ENCODE data around the gene ANKRD44.
A peak's percentile ranks its signal among the peaks of the same experiment; 100 is the strongest.
"Not testable (repeated sequence)": the region's sequence is repeated elsewhere in the genome, so short reads cannot be mapped to it uniquely, and the experiment has no call there.

The ANKRD44 gene

DNA sequence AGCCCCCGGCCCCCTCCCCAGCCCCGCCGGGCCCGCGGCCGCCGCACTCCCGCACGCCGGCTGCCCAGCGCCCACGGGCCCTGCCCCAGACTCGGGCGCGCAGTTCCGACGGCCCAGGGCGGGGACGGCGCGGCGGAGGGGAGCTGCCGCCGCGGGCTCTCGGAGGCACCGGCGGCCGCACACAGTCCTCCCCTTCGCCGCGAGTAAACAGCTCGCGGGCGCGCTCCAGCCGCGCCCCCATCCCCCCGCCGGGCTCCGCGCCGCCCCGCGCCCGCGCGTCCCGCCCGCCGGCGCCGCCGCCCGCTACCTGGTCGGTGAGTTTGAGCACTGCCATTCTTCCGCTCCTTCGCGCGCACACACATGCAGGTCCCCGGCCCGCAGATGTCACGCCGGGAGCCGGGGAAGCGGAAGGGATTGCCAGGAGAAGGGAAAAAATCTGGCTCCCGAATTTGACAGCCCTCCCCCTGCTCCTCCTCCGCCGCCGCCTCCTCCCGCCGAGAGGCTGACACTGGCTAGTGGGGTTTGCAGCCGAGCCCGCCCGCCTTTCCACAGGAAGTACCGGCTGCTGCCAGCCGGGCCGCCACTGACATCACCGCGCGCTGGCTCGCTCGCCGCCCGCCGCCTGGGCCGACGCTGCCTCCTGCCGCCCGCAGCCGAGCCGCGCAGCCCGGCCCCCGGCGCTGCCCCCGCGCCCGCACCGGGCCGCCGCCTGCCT lies at the start of gene ANKRD44:
Gene ANKRD44 (minus strand): TSS at position 510 of the 715 bp plus-strand sequence. CDS start 176 bp downstream, at position 334.
- DNase-seq, result peak; percentile 78

DNA sequence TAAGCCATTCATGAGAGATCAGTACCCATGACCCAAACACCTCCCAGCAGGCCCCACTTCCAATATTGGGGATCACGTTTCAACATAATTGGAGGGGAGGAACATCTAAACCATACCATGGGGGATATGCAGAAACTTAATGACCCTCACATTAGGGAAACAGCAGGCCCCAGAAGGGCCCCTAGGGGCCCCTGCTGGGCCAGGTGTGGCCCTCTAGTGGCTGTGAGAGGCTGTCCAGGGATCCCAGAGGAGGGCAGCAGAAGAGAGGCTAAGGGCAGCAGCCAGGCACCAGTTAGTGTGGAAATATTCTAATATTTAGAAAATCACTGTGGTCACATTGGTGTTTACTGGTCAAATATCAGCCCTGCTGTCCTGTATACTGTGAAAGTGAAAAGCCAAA lies 49.3 kb upstream of the ANKRD44 start:
- no peak for DNase-seq

GRCh38 chr2:197358931-197359330 lies 48.4 kb upstream of the ANKRD44 start:
- DNase-seq, result no peak

GRCh38 chr2:197357986-197358385 lies 47.4 kb upstream of the ANKRD44 start:
- no peak for DNase-seq

DNA sequence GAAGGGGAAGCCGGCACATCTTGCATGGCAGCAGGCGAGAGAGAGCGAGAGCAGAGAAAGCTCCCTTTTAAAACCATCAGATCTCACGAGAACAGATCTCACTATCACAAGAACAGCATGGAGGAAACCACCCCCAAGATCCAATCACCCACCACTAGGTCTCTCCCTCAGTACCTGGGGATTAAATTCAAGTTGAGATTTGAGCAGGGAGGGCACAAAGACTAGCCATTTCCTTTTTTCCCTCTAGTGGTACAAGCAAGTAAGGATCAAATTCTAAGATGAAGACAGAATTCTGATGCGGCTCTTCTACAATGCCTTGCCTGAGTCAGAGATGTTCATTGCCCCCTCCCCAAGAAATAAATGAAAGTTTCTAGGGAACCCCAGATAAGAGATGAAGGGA lies 45.6 kb upstream of the ANKRD44 start:
- no peak for DNase-seq

DNA sequence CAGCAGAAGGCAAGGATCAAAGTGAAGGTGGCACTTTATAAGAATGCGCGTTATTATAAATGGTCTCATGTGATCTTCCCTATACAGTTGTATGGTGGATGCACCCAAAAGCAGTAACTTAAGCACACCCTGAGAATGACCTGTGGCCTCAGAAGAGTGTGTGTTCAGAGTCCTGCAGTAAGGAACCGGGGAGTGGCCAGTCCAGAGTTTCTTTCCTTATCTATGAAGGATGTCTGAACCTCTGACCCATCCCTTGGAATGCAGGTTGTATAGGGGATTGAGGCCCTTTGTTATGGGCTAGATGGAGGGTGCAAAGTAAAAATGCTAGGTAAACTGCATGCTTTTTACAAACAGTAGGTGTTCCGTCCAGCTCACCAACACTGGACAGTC lies 43.6 kb upstream of the ANKRD44 start:
- no peak for DNase-seq

DNA sequence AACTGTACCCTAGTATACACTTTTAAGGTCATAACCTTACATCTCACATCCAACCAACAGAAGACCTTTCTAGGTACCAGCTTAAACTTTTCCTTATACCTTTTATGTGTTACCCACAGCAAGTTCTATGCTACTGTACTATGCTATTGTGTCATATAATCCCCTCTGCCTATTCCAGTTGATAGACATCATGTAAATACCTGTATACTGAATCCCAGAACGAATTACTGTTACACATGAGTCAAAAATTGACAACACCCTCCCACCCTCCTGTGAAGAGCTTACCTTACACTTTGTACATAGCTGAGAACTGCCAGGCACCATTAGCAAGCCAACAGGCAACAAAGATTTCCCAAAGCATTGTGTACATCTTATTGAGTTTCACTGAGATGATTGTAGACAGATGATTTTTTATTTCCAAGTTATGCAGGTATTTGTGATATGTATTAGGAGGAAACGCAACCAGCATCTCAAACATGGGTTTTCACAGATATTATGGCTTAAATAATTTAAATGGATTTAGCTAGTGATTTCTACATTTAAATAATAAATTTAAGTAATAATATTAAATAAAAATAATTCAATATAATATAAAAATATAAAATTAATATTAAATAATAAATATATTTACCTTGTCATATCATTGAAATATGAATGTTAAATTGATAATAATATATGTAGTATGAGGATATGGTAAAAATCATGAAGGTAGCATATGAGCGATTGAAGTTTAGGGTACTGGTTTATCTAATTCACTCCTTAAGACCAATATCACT lies 43.0 kb upstream of the ANKRD44 start:
- no peak for DNase-seq

GRCh38 chr2:197349699-197350098 lies 39.1 kb upstream of the ANKRD44 start:
- no peak for DNase-seq

DNA sequence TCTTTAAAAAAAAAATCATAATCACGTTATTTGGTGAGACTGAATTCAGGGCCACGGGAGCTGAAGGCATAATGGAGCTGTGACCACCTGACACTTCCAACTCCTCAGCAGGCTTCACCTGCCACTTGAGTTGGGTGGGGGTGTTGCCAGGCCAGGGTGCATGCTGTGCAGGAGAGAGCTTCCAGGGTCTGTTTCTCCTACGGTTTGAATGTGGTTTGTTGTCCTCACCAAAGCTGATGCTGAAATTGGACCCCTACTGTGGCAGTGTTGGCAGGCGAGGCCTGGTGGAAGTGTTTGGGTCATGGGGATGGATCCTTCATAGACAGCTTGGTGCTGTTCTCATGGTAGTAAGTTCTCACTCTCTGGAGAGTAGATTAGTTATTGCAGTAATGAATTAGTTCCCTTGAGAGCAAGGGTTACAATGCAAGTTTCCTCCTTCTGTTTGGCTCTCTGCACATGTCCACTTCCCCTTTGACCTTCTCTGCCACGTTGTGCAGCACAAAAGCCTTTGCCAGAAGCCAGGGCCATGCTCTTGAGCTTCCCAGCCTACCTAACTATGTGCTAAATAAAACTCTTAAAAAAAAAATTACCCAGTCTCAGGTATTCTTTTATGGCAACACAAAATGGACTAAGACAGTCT lies 38.3 kb upstream of the ANKRD44 start:
- DNase-seq, result no peak

GRCh38 chr2:197345846-197346370 lies 35.3 kb upstream of the ANKRD44 start:
- DNase-seq, result no peak

DNA sequence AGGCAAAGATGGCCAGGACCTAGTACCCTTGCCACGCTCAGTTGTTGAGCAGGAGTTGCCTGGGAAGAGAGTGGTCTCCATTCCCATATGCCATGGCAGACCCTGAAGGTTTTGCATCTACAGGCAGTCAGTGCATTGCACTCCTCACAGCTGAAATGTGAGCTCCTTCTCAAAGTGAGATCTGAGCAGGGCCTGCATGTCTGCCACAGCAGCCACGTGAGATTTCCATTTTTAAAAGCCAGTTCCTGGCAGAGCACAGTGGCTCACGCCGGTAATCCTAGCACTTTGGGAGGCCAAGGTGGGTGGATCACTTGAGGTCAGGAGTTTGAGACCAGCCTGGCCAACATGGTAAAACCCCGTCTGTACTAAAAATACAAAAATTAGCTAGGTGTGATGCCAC lies 33.4 kb upstream of the ANKRD44 start:
- not testable (repeated sequence) for DNase-seq

DNA sequence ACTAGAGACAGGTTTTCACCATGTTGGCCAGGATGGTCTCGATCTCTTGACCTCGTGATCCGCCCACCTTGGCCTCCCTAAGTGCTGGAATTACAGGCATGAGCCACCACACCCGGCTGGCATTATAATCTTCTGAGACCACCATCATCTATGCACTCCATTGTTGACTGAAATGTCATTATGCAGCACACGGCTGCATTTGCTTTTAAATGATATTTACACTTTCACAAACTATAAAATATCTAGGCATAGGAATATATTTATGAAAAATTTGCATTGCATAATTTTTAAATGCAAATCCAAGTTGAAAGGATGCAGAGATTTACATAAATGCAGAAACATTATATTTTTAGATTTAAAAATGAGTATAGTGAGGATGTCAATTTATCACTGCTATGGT lies 30.0 kb upstream of the ANKRD44 start:
- DNase-seq, result no peak

DNA sequence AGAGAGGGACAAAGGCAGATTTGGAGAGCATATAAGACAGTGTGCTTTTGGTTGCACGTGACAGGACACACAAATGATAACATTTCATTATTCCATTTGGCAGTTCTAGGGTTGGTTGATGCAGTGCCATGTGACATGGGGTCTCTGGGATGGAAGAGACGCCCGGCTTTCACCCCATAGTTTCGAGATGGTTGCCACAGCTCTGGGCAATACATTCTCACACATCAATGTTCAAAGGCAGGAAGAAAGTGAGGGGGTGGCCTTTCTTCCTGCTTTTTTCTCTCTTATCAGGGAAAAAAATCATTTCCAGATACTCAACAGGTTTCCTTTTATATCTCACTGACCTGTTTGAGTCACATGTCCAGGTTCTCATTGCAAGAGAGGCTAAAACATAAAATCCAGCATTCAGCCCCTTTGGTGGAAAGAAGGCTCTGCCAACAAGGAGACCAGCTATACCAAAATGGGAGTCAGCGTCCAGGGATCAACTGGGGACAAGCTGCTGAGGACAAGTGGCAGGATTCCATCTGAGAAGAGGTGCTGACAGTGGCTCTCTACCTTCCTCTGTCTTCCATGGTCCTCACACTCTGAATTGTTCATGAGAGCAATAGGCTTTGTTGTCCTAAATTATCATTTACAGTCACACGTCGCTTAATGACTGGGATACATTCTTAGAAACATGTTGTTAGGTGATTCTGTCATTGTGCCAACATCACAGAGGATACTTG lies 29.1 kb upstream of the ANKRD44 start:
- no peak for DNase-seq

- no peak for DNase-seq
Measured at GRCh38 chr2:197339016-197339415, 28.4 kb upstream of the ANKRD44 start.

GRCh38 chr2:197332641-197333040 lies 22.1 kb upstream of the ANKRD44 start:
- no peak for DNase-seq

DNA sequence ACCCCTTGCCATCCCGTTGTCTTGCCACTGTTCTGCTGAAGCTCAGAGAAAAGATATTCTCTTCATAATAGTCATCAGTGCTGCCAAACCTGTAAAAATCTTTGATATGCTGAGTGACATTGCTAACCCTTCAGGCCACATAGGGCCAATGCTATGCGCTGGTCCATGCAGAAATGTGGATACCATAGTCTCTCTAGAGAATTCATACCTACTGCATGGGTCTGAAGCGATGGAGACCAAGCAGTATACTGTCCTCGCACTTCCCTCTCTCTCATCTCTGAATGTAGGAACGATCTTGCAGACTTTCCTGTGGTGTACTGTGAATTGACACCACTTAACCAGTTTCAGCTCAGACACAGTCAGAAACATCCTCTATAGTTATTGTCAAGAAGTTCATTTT lies 17.9 kb upstream of the ANKRD44 start:
- DNase-seq, result no peak

DNA sequence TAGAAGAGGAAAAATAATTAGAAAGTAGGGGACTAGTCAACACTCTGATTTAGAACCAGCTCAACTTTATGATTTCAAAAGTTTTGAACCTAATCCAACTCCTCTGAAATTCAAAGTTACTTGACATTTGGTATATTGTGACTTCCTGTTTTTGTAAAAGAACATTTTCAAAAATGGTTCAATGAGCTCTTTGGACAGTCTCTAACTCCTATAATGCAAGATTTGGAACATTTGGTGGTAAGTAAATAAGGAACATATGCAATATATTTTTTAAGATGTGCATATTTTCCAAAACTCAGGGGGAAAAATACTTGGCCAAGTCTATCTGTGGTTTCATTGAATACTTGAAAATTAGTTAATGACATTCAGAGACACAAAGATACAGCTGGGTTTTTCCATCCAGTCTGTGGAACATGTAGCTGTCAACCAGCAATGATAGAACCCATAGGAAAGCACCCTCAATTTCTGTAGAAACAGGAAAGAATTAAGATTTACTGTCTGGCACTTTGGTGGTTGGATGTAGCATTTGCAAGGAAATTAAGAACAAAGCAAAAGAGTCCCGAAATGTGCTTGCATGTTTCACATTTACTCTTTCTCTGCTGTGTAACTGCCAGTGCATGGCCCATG lies 17.0 kb upstream of the ANKRD44 start:
- no peak for DNase-seq

- no peak for DNase-seq
Measured at GRCh38 chr2:197327073-197327471, 16.5 kb upstream of the ANKRD44 start.

- no peak for DNase-seq
Measured at GRCh38 chr2:197324801-197325200, 14.2 kb upstream of the ANKRD44 start.

- DNase-seq, result no peak
Measured at GRCh38 chr2:197322724-197323720, 12.4 kb upstream of the ANKRD44 start.

DNA sequence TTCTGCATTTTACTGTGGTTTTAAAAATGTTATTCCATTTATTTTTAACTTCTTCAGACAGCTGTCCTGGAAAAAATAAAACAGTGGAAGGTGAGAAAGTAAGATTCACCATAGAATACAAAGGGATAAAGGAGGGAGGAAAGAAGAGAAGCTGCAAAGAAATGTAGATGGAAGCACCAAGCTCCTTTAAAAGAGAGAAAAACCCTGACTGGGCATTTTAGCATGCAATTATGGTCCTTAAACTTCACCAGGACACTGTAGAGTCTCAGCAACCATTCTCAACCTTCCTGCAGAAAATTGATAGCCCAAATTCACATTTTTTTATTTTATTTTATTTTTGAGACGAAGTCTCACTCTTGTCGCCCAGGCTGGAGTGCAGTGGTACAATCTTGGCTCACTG lies 11.6 kb upstream of the ANKRD44 start:
- no peak for DNase-seq
